DMS 273 treated with DMSO at 0.1 percent for 48 hours (cell line): ENCODE data around the gene CBR1.

Experiments
- DNase-seq: peaks from one replicate; lab custom pipeline; 2025; lab: John Stamatoyannopoulos, UW

CBR1 gene

GRCh38 chr21:36115138-36115730 lies 45.4 kb downstream of the CBR1 start:
- no peak for DNase-seq

- DNase-seq: no peak
Measured at GRCh38 chr21:36117286-36117741, 47.5 kb downstream of the CBR1 start.

GRCh38 chr21:36120304-36120888 lies 50.6 kb downstream of the CBR1 start:
- no peak for DNase-seq
